PFSK-1 (cell line): ENCODE measurements around the gene SMOC2.

Experiments
- FOXP2 ChIP-seq: optimal IDR thresholded peaks from 2 replicates; pipeline ENCODE3; 2011; ENCODE audit warnings: borderline replicate concordance, control low read depth, inconsistent platforms; ENCODE audit not compliant: insufficient read depth; ENCODE audit errors: extremely low read length, extremely low read depth
- POLR2AphosphoS5 ChIP-seq: IDR thresholded peaks from 2 replicates; pipeline ENCODE4 v1.6.1; 2012; ENCODE audit warnings: low read depth, mild to moderate bottlenecking, control low read depth, low read length, moderate library complexity
- TF ChIP-seq, protein P1 (sequence below), 2 experiments: IDR thresholded peaks; 2 replicates each; pipeline versions ENCODE4 v1.6.1 to v1.8.0; 2011 to 2012; ENCODE audit warnings: low read depth in 2 of 2, low read length in 2 of 2, control low read depth in 1 of 2, inconsistent platforms in 1 of 2, mild to moderate bottlenecking in 1 of 2, moderate library complexity in 1 of 2; ENCODE audit not compliant: insufficient read depth in 1 of 2

DNA sequence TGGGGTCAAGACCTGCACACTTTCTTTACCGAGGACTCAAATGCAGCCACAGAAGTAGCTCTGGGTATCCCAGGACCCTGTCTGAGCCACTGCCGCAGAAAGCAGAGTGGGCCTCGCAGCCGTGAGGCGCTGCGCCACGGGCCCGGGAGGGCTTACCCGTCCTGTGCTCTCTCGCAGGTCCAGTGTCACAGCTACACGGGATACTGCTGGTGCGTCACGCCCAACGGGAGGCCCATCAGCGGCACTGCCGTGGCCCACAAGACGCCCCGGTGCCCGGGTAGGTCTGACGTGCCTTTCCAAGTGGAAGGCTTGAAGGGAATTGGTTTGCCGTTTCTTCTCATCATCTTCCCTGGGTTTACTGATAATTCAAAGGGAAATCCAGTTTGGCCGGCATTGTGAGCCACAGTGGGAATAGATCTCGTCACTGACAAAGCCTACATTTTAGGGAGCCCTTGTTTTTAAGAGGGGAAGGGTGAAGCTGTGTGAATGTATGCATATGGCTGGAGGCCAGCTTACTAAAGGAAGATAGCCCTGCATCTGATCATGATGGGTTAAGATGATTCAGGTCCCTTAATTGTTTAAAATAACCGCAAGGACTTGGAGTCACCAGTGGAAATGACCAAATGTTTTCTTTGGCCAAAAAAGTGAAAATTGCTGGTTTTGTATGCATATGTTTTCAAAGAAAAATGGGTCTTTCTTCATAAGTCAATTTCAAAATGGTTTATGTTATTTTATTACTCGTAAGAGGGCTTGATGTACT lies 86.6 kb downstream of the SMOC2 start:
- no peak for TF ChIP-seq POLR2AphosphoS5
- TF ChIP-seq FOXP2, result no peak
- TF ChIP-seq, protein P1, sequence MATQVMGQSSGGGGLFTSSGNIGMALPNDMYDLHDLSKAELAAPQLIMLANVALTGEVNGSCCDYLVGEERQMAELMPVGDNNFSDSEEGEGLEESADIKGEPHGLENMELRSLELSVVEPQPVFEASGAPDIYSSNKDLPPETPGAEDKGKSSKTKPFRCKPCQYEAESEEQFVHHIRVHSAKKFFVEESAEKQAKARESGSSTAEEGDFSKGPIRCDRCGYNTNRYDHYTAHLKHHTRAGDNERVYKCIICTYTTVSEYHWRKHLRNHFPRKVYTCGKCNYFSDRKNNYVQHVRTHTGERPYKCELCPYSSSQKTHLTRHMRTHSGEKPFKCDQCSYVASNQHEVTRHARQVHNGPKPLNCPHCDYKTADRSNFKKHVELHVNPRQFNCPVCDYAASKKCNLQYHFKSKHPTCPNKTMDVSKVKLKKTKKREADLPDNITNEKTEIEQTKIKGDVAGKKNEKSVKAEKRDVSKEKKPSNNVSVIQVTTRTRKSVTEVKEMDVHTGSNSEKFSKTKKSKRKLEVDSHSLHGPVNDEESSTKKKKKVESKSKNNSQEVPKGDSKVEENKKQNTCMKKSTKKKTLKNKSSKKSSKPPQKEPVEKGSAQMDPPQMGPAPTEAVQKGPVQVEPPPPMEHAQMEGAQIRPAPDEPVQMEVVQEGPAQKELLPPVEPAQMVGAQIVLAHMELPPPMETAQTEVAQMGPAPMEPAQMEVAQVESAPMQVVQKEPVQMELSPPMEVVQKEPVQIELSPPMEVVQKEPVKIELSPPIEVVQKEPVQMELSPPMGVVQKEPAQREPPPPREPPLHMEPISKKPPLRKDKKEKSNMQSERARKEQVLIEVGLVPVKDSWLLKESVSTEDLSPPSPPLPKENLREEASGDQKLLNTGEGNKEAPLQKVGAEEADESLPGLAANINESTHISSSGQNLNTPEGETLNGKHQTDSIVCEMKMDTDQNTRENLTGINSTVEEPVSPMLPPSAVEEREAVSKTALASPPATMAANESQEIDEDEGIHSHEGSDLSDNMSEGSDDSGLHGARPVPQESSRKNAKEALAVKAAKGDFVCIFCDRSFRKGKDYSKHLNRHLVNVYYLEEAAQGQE (IDR thresholded peaks at IDR 0.05; ENCODE audit: insufficient read depth in 1 of 2, low read depth in 2 of 2, low read length in 2 of 2), result no peak
